ENCODE results near the gene CRB3. TPM values are rescaled to one million over a fixed set of nuclear protein-coding genes. Genes with fewer than 3 reads are reported as not detected.
"Not testable (repeated sequence)": the region's sequence is repeated elsewhere in the genome, so short reads cannot be mapped to it uniquely, and the experiment has no call there.

CRB3 gene
- total and polyA plus RNA-seq, 7 experiments from 2014 or later: 0.44 to 10.1 (median 6.5) TPM

DNA sequence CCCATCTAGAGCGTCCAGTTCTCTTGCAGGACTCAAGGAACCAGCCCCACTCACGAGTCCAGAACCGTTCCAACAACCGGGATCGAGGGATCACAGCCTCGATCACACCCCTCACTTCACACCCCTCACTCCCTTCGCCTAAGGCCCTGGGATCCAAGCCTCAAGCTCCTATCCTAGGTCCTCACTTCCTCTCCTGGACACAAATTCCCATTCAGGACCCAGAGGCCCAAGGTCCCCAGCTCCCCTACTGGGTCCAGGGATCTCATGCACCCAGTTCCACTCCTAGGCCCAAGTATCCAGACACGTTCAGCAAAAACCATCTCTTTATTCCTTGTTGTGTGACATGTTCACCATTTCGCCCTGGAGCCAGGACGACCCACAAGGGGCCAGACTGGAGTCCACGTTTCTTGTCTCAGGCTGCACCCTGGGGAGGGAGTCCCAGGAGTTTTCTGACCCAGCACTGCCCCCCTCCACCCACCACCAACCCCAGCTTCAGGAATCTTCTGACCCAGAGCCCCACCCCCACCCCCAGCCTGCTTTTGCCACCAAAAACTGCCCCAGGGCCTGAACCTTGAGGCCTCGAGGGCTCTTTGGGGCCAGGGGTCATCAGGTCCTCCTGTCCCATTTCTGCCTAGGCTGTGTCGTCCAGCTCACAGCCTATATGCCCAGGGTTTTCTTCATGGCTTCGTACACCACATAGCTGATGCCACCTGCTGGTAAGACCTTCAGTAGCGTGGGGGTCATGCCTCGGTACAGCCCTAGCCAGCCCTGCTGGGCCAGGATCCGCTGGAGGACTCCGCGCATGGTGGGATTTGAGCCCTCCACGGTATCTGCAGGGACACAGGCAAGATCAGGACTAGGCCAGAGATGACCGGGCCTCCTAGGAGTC lies 38.1 kb upstream of the CRB3 start:
- POLR2A ChIA-PET: interaction anchor here (0.6 to 4.0 kb wide), 9 partner anchors 13 to 673 kb away, joined by 3 to 22 read pairs (median 3); partner anchors contain the start of genes ALKBH7 and DENND1C
- DNase-seq: no peak

DNA sequence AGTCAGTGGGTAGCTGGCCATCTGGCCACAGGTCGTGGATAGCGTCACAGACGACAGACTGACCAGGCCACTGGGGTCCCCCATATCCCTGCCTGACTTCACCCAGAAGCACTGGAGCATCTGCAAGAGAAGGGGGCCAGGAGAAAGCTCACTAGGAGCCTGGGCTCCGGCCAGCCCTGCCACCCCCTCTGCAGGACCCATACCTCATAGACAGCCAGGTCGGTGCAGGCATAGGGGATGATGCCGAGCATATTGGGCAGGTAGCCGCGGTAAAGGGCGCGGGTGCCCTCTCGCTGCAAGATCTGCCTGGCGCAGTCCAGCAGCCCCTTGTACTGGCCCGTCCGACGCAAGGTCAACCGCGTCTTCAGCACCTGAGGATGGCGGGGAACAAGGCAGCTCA lies 36.9 kb upstream of the CRB3 start:
- CTCF ChIA-PET: interaction anchor here (0.6 kb wide), 2 partner anchors 23 to 82 kb away, joined by 3 to 4 read pairs; no protein-coding TSS in a partner anchor
- Histone ChIP-seq H3K4me1 (ENCODE audit: control insufficient read depth in 2 of 2, insufficient read depth in 2 of 2, low read length in 2 of 2) (peaks cover 15 to 32% of the 10 kb centered on the region in 2 donors), H3K27me3 (ENCODE audit: control insufficient read depth in 2 of 2, insufficient read depth in 2 of 2, low read length in 2 of 2) (no peaks in the 10 kb centered on the region), H3K36me3 (ENCODE audit: control insufficient read depth in 2 of 3, insufficient read depth in 3 of 3, low read length in 3 of 3) (peaks cover 0 to 4% (median 0%) of the 10 kb centered on the region in 3 experiments), H3K4me3 (ENCODE audit: low read length) (no peak overlapping the region), H3K27ac (ENCODE audit: low read depth, low read length) (no peak overlapping the region), H3K9me3 (ENCODE audit: control insufficient read depth in 2 of 3, low read length in 3 of 3) (no peaks in the 10 kb centered on the region)
- no peaks in the 10 kb centered on the region for H3K27me3 Mint-ChIP-seq
- no peak for ATAC-seq
- no peak overlapping the region for H3K4me3 Mint-ChIP-seq
- peaks cover 0 to 5% (median 0%) of the 10 kb centered on the region in 5 donors for H3K36me3 Mint-ChIP-seq
- POLR2A ChIA-PET: interaction anchor here (1.2 to 4.0 kb wide), 2 partner anchors 55 kb away, joined by 4 to 22 read pairs; partner anchors contain the start of gene ALKBH7
- peaks cover 0 to 2% (median 0%) of the 10 kb centered on the region in 11 donors for H3K9me3 Mint-ChIP-seq
- peaks cover 19 to 42% (median 31%) of the 10 kb centered on the region in 7 donors for H3K4me1 Mint-ChIP-seq
- no peak overlapping the region for H3K27ac Mint-ChIP-seq
- no peak for DNase-seq
- intact Hi-C loops (cut with micrococcal nuclease): loop anchor here in 1 of 2 donors (10.0 kb wide), 1 partner anchor 58 kb away; the partner anchor contains the start of gene DENND1C

More for the DNA sequence above, 38.1 kb upstream of the CRB3 start:
- H3K4me3 Mint-ChIP-seq: peak overlapping the region; percentile 69 to 87 (median 78)
- peaks cover 0 to 10% (median under 1%) of the 10 kb centered on the region in 5 donors for H3K36me3 Mint-ChIP-seq
- H3K4me1 Mint-ChIP-seq: peaks cover 18 to 51% (median 38%) of the 10 kb centered on the region in 7 donors
- Histone ChIP-seq H3K9me3 (ENCODE audit: control insufficient read depth in 2 of 3, low read length in 3 of 3) (no peaks in the 10 kb centered on the region), H3K36me3 (ENCODE audit: control insufficient read depth in 2 of 3, insufficient read depth in 3 of 3, low read length in 3 of 3) (peaks cover 0 to 15% (median 0%) of the 10 kb centered on the region in 3 experiments), H3K4me1 (ENCODE audit: control insufficient read depth in 2 of 2, insufficient read depth in 2 of 2, low read length in 2 of 2) (peaks cover 15 to 32% of the 10 kb centered on the region in 2 donors), H3K27ac (ENCODE audit: low read depth, low read length) (peak overlapping the region; percentile 77), H3K27me3 (ENCODE audit: control insufficient read depth in 2 of 2, insufficient read depth in 2 of 2, low read length in 2 of 2) (no peaks in the 10 kb centered on the region), H3K4me3 (ENCODE audit: low read length) (peak overlapping the region; percentile 39)
- H3K27ac Mint-ChIP-seq: peak overlapping the region; percentile 78 to 97 (median 94)
- no peak for ATAC-seq
- no peaks in the 10 kb centered on the region for H3K27me3 Mint-ChIP-seq
- CTCF ChIA-PET: no interaction called here
- no peaks in the 10 kb centered on the region for H3K9me3 Mint-ChIP-seq
- intact Hi-C loops (cut with micrococcal nuclease): loop anchor here (1.0 to 10.0 kb wide), 16 partner anchors 33 to 772 kb away; partner anchors contain the start of genes CLPP (in 2 of the 2), DENND1C (in 2 of the 2), GPR108 (in 2 of the 2) and GTF2F1 (in 2 of the 2)

DNA sequence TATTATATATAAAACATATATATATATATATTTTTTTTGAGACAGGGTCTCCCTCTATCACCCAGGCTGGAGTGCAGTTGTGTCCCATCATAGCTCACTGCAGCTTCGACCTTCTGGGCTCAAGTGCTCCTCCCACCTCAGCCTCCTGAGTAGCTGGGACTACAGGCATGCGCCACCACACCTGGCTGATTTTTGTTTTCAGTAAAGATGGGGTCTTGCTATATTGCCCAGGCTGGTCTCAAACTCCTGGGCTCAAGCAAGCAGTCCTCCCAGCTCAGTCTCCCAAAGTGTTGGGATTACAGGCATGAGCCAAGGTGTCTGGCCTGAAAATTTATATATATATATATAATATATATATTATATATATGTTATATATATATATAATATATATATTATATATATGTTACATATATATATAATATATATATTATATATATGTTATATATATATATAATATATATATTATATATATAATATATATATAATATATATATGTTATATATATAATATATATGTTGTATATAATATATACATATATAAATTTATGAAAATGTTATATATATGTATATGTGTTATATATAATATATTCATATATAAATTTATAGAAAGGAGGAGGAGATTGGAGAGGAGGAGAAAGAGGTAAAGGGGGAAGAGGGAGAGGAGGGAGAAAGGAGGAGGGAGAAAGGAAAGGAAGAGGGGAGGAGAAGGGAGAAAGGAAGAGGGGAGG lies 35.2 kb upstream of the CRB3 start:
- DNase-seq; POLR2A ChIA-PET; H3K27me3 ChIP-seq (ENCODE audit: control insufficient read depth in 2 of 2, insufficient read depth in 2 of 2, low read length in 2 of 2); H3K36me3 Mint-ChIP-seq; H3K4me3 Mint-ChIP-seq; H3K27ac ChIP-seq (ENCODE audit: low read depth, low read length); H3K4me3 ChIP-seq (ENCODE audit: low read length); H3K9me3 ChIP-seq (ENCODE audit: control insufficient read depth in 2 of 3, low read length in 3 of 3); H3K27me3 Mint-ChIP-seq; ATAC-seq; H3K27ac Mint-ChIP-seq; H3K9me3 Mint-ChIP-seq; H3K36me3 ChIP-seq (ENCODE audit: control insufficient read depth in 2 of 3, insufficient read depth in 3 of 3, low read length in 3 of 3): not testable (repeated sequence)
- intact Hi-C loops (cut with micrococcal nuclease): loop anchor here in 1 of 2 donors (10.0 kb wide), 1 partner anchor 56 kb away; the partner anchor contains the start of gene DENND1C
- CTCF ChIA-PET: interaction anchor here (0.5 kb wide), 1 partner anchor 110 kb away, joined by 3 read pairs; no protein-coding TSS in a partner anchor
- H3K4me1 Mint-ChIP-seq: peaks cover 4 to 25% (median 13%) of the 10 kb centered on the region in 7 donors
- H3K4me1 ChIP-seq (ENCODE audit: control insufficient read depth in 2 of 2, insufficient read depth in 2 of 2, low read length in 2 of 2): peaks cover 7 to 20% of the 10 kb centered on the region in 2 donors

DNA sequence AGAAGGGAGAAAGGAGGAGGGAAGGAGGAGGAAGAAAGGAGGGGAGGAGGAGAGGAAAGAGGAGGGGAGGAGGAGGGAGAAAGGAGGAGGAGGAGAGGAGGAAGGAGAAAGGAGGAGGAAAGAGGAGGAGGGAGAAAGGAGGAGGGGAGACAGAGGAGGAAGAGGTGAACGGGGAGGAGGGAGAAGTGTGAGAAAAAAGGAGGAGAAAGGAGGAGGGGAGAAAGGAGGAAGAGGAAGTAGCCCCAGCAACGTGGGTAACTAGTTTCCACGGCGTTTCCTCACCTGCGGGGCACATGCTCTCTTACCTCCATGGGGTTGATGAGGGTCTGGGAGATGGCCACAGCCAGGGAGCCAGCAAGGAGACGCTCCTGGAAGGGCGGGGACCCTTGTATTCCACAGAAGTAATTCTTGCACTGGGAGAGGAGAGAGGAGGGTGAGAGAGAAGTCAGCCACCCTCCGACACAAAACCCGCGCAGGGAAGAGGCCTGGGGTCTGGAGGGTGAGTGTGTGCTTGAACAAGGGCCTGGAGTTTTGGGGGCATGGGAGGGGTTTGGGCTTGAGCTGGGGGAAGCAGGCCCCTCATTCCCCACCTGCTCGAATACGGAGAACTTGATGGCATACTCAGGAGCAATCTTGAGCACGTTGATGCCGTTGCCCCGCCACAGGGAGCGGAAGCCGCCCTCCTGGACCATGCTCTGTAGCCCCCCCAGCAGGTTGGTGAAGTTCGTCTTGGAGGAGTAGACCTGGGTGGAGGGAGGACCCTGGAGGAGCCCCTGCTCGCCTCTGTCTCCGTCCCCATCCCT lies 34.5 kb upstream of the CRB3 start:
- POLR2A ChIA-PET: interaction anchor here (0.5 kb wide), 1 partner anchor 91 kb away, joined by 4 read pairs; no protein-coding TSS in a partner anchor
- Histone ChIP-seq H3K4me1 (ENCODE audit: control insufficient read depth in 2 of 2, insufficient read depth in 2 of 2, low read length in 2 of 2) (peaks cover 7 to 20% of the 10 kb centered on the region in 2 donors), H3K4me3 (ENCODE audit: low read length) (no peak overlapping the region), H3K9me3 (ENCODE audit: control insufficient read depth in 2 of 3, low read length in 3 of 3) (no peaks in the 10 kb centered on the region), H3K27me3 (ENCODE audit: control insufficient read depth in 2 of 2, insufficient read depth in 2 of 2, low read length in 2 of 2) (no peaks in the 10 kb centered on the region), H3K27ac (ENCODE audit: low read depth, low read length) (no peak overlapping the region), H3K36me3 (ENCODE audit: control insufficient read depth in 2 of 3, insufficient read depth in 3 of 3, low read length in 3 of 3) (no peaks in the 10 kb centered on the region)
- ATAC-seq (no peak), DNase-seq (no peak)
- CTCF ChIA-PET: no interaction called here
- Mint-ChIP-seq H3K27ac (peak overlapping the region in 2 of 9 donors; percentile 20), H3K36me3 (peaks cover 0 to 2% (median 0%) of the 10 kb centered on the region in 5 donors), H3K4me3 (peak overlapping the region in 3 of 10 donors; percentile 14 to 57 (median 35)), H3K9me3 (peaks cover 0 to 2% (median 0%) of the 10 kb centered on the region in 11 donors), H3K4me1 (peaks cover 4 to 23% (median 13%) of the 10 kb centered on the region in 7 donors), H3K27me3 (no peaks in the 10 kb centered on the region)
- intact Hi-C loops (cut with micrococcal nuclease): loop anchor here in 1 of 2 donors (10.0 kb wide), 1 partner anchor 55 kb away; the partner anchor contains the start of gene DENND1C

DNA sequence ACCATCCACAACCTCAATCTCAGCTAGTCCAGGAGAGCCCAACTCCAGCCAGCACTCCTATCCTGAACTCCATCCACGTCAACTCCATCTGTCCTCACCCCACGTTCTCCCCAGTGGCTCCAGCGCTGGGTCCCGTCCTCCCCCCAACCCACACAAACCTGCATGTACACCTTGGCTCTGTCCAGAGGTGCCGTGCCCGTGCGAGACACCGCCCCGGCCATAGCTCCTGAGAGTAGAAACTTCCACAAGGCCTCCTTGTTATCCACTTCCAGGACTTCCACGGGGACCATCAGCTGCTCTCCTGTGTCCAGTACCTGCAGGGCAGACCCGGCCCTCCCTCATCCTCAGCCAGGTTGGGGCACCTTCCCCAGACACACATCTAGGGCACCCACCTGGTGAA lies 32.2 kb upstream of the CRB3 start:
- no peak for DNase-seq
- no peaks in the 10 kb centered on the region for H3K36me3 Mint-ChIP-seq
- peaks cover 0 to 12% (median 4%) of the 10 kb centered on the region in 7 donors for H3K4me1 Mint-ChIP-seq
- Histone ChIP-seq H3K4me1 (ENCODE audit: control insufficient read depth in 2 of 2, insufficient read depth in 2 of 2, low read length in 2 of 2) (peaks cover 0 to 9% of the 10 kb centered on the region in 2 donors), H3K27me3 (ENCODE audit: control insufficient read depth in 2 of 2, insufficient read depth in 2 of 2, low read length in 2 of 2) (no peaks in the 10 kb centered on the region), H3K9me3 (ENCODE audit: control insufficient read depth in 2 of 3, low read length in 3 of 3) (no peaks in the 10 kb centered on the region), H3K4me3 (ENCODE audit: low read length) (no peak overlapping the region), H3K27ac (ENCODE audit: low read depth, low read length) (no peak overlapping the region), H3K36me3 (ENCODE audit: control insufficient read depth in 2 of 3, insufficient read depth in 3 of 3, low read length in 3 of 3) (no peaks in the 10 kb centered on the region)
- peaks cover 0 to 2% (median 0%) of the 10 kb centered on the region in 11 donors for H3K9me3 Mint-ChIP-seq
- POLR2A ChIA-PET: no interaction called here
- no peak for ATAC-seq
- no peaks in the 10 kb centered on the region for H3K27me3 Mint-ChIP-seq
- peak overlapping the region in 1 of 10 donors; percentile 6 for H3K4me3 Mint-ChIP-seq
- H3K27ac Mint-ChIP-seq: peak overlapping the region in 1 of 9 donors; percentile 39
- intact Hi-C loops (cut with micrococcal nuclease): no loop called here
- CTCF ChIA-PET: no interaction called here

All from naive thymus-derived CD4-positive, alpha-beta T cell (primary cell).